Neural progenitor cell (in vitro differentiated cells): ENCODE results near the gene GRIN2A.

ENCODE experiments used
- EZH2 ChIP-seq: fragments of 200-600 bp; sonication (generic); IDR thresholded peaks from 2 replicates; pipeline ENCODE4 v1.6.1; 2017; ENCODE audit warnings: antibody characterized with exemption, mild to moderate bottlenecking, moderate library complexity
- TF ChIP-seq, protein P1 (sequence below): fragments of 200-600 bp; sonication (generic); IDR thresholded peaks from 2 replicates; pipeline ENCODE4 v1.5.1; 2017; ENCODE audit warnings: antibody characterized with exemption, mild to moderate bottlenecking

GRCh38 chr16:9859701-9860327, 322.4 kb downstream of the GRIN2A start:
- TF ChIP-seq, protein P1, sequence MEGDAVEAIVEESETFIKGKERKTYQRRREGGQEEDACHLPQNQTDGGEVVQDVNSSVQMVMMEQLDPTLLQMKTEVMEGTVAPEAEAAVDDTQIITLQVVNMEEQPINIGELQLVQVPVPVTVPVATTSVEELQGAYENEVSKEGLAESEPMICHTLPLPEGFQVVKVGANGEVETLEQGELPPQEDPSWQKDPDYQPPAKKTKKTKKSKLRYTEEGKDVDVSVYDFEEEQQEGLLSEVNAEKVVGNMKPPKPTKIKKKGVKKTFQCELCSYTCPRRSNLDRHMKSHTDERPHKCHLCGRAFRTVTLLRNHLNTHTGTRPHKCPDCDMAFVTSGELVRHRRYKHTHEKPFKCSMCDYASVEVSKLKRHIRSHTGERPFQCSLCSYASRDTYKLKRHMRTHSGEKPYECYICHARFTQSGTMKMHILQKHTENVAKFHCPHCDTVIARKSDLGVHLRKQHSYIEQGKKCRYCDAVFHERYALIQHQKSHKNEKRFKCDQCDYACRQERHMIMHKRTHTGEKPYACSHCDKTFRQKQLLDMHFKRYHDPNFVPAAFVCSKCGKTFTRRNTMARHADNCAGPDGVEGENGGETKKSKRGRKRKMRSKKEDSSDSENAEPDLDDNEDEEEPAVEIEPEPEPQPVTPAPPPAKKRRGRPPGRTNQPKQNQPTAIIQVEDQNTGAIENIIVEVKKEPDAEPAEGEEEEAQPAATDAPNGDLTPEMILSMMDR: no peak
- no peak for TF ChIP-seq EZH2
